ENCODE results near the gene TAS2R19.
"Not testable (repeated sequence)": the region's sequence is repeated elsewhere in the genome, so short reads cannot be mapped to it uniquely, and the experiment has no call there.

The TAS2R19 gene

GRCh38 chr12:11022520-11022919 lies at the start of gene TAS2R19:
TAS2R19 (minus strand) TSS chr12:11022620; CDS start chr12:11022571, 49 bp downstream.
- no peak for DNase-seq (ENCODE audit: low read depth in 2 of 2)
- TF ChIP-seq CTCF (IDR thresholded peaks at IDR 0.05; ENCODE audit: low read depth, low read length), result no peak
- no peak within 1 kb of the TSS for H3K4me3 ChIP-seq (replicated peaks in 1 of 2; ENCODE audit: low read depth in 2 of 2, low read length in 2 of 2)

- no peak overlapping the region for H3K4me3 ChIP-seq (replicated peaks in 1 of 2; ENCODE audit: low read depth in 2 of 2, low read length in 2 of 2)
- TF ChIP-seq CTCF (IDR thresholded peaks at IDR 0.05; ENCODE audit: low read depth, low read length), result no peak
- DNase-seq (ENCODE audit: low read depth in 2 of 2), result no peak
Observed at GRCh38 chr12:11071414-11071813, 49.0 kb upstream of the TAS2R19 start.

GRCh38 chr12:11070999-11071398 lies 48.6 kb upstream of the TAS2R19 start:
- no peak for TF ChIP-seq CTCF (IDR thresholded peaks at IDR 0.05; ENCODE audit: low read depth, low read length)
- DNase-seq (ENCODE audit: low read depth in 2 of 2), result no peak
- H3K4me3 ChIP-seq (replicated peaks in 1 of 2; ENCODE audit: low read depth in 2 of 2, low read length in 2 of 2), result no peak overlapping the region

- DNase-seq (ENCODE audit: low read depth in 2 of 2), result no peak
- TF ChIP-seq CTCF (IDR thresholded peaks at IDR 0.05; ENCODE audit: low read depth, low read length), result no peak
- no peak overlapping the region for H3K4me3 ChIP-seq (replicated peaks in 1 of 2; ENCODE audit: low read depth in 2 of 2, low read length in 2 of 2)
Observed at GRCh38 chr12:11069854-11070365, 47.5 kb upstream of the TAS2R19 start.

- H3K4me3 ChIP-seq (replicated peaks in 1 of 2; ENCODE audit: low read depth in 2 of 2, low read length in 2 of 2), result no peak overlapping the region
- no peak for TF ChIP-seq CTCF (IDR thresholded peaks at IDR 0.05; ENCODE audit: low read depth, low read length)
- DNase-seq (ENCODE audit: low read depth in 2 of 2), result peak; percentile 43 to 71
Observed at GRCh38 chr12:11067514-11067913, 45.1 kb upstream of the TAS2R19 start.

- not testable (repeated sequence) for H3K4me3 ChIP-seq (replicated peaks in 1 of 2; ENCODE audit: low read depth in 2 of 2, low read length in 2 of 2); DNase-seq (ENCODE audit: low read depth in 2 of 2)
Observed at GRCh38 chr12:11062194-11062593, 39.8 kb upstream of the TAS2R19 start, which contains the start of gene TAS2R46. TAS2R46 (minus strand) TSS chr12:11062294; CDS start chr12:11062294, 0 bp downstream.

- DNase-seq (ENCODE audit: low read depth in 2 of 2), result peak in 1 of 2 donors; percentile 32
- no peak overlapping the region for H3K4me3 ChIP-seq (replicated peaks in 1 of 2; ENCODE audit: low read depth in 2 of 2, low read length in 2 of 2)
- TF ChIP-seq CTCF (IDR thresholded peaks at IDR 0.05; ENCODE audit: low read depth, low read length), result no peak
Observed at GRCh38 chr12:11059784-11060183, 37.4 kb upstream of the TAS2R19 start.

Data from cardiac fibroblast (primary cell).